RWPE2 (cell line): ENCODE results near the gene COL23A1.

Source experiments
- ATAC-seq: fragments of 200-7000 bp; cut with Tn5 transposase; 3 replicates; pipeline ENCODE4 v1.9.1; 2021; ENCODE audit warnings: low read depth
- DNase-seq: peaks from one replicate; pipeline ENCODE4 v3.0.0-alpha.2; 2020; ENCODE audit warnings: low spot score
- H3K27ac ChIP-seq: fragments of 450-650 bp; 2 replicates; pipeline ENCODE4 v1.5.1; 2017; ENCODE audit warnings: mild to moderate bottlenecking; ENCODE audit not compliant: poor library complexity, severe bottlenecking
- H3K27me3 ChIP-seq: fragments of 250-450 bp; sonication (Bioruptor Pico); 2 replicates; pipeline ENCODE4 v1.5.1; 2021; ENCODE audit warnings: mild to moderate bottlenecking, moderate library complexity; ENCODE audit not compliant: insufficient read depth, poor library complexity, severe bottlenecking
- H3K36me3 ChIP-seq: fragments of 250-450 bp; sonication (Bioruptor Pico); 2 replicates; pipeline ENCODE4 v1.5.1; 2020; ENCODE audit warnings: low read depth, mild to moderate bottlenecking, moderate library complexity
- H3K4me1 ChIP-seq: fragments of 250-450 bp; sonication (Bioruptor Pico); 2 replicates; pipeline ENCODE4 v1.5.1; 2021; ENCODE audit warnings: mild to moderate bottlenecking, moderate library complexity; ENCODE audit not compliant: insufficient read depth, poor library complexity, severe bottlenecking
- H3K4me3 ChIP-seq: fragments of 250-450 bp; sonication (Bioruptor Pico); 2 replicates; pipeline ENCODE4 v1.5.1; 2021; ENCODE audit warnings: mild to moderate bottlenecking, moderate library complexity; ENCODE audit not compliant: severe bottlenecking
- H3K9me3 ChIP-seq: fragments of 250-450 bp; sonication (Bioruptor Pico); 2 replicates; pipeline ENCODE4 v1.5.1; 2021; ENCODE audit warnings: mild to moderate bottlenecking, moderate library complexity; ENCODE audit not compliant: severe bottlenecking
- CTCF ChIP-seq: fragments of 450-650 bp; IDR thresholded peaks from one replicate; pipeline ENCODE4 v1.5.1; 2017; ENCODE audit warnings: mild to moderate bottlenecking, moderate library complexity; ENCODE audit not compliant: poor library complexity, severe bottlenecking

Gene COL23A1

GRCh38 chr5:178431063-178431781 lies 159.0 kb downstream of the COL23A1 start:
- ATAC-seq: no peak
- H3K27me3 ChIP-seq: no peaks in the 10 kb centered on the region
- DNase-seq: no peak
- no peaks in the 10 kb centered on the region for H3K9me3 ChIP-seq
- H3K36me3 ChIP-seq: no peaks in the 10 kb centered on the region
- TF ChIP-seq CTCF: no peak
- no peak overlapping the region for H3K27ac ChIP-seq
- no peak overlapping the region for H3K4me3 ChIP-seq
- no peaks in the 10 kb centered on the region for H3K4me1 ChIP-seq

- Histone ChIP-seq H3K36me3 (no peaks in the 10 kb centered on the region), H3K4me1 (no peaks in the 10 kb centered on the region), H3K27me3 (no peaks in the 10 kb centered on the region), H3K9me3 (no peaks in the 10 kb centered on the region), H3K4me3 (no peak overlapping the region), H3K27ac (no peak overlapping the region)
- ATAC-seq (no peak), DNase-seq (no peak)
- TF ChIP-seq CTCF: no peak
Measured at GRCh38 chr5:178430186-178431062, 159.8 kb downstream of the COL23A1 start.

- no peak for DNase-seq
- Histone ChIP-seq H3K9me3 (no peaks in the 10 kb centered on the region), H3K27ac (no peak overlapping the region), H3K36me3 (no peaks in the 10 kb centered on the region), H3K27me3 (no peaks in the 10 kb centered on the region), H3K4me1 (no peaks in the 10 kb centered on the region), H3K4me3 (no peak overlapping the region)
- TF ChIP-seq CTCF: no peak
- no peak for ATAC-seq
Measured at GRCh38 chr5:178429491-178430185, 160.6 kb downstream of the COL23A1 start.

- no peak for ATAC-seq
- Histone ChIP-seq H3K27ac (no peak overlapping the region), H3K27me3 (no peaks in the 10 kb centered on the region), H3K36me3 (no peaks in the 10 kb centered on the region), H3K9me3 (no peaks in the 10 kb centered on the region), H3K4me1 (no peaks in the 10 kb centered on the region), H3K4me3 (no peak overlapping the region)
- no peak for DNase-seq
- TF ChIP-seq CTCF: no peak
Measured at GRCh38 chr5:178429156-178429468, 161.1 kb downstream of the COL23A1 start.
